OCI-LY7 (cell line): ENCODE data around the gene LRRC55.

Experiments
- EZH2phosphoT487 ChIP-seq: fragments of 200-600 bp; sonication (generic); IDR thresholded peaks from 2 replicates; pipeline ENCODE4 v1.6.1; 2018; ENCODE audit warnings: low read depth, borderline replicate concordance, mild to moderate bottlenecking, mixed run types, antibody characterized with exemption, low read length, moderate library complexity, mixed read lengths
- TF ChIP-seq, protein P1 (sequence below): fragments of 200-600 bp; sonication (generic); conservative IDR thresholded peaks from 2 replicates; pipeline ENCODE4 v1.5.1; 2014; ENCODE audit warnings: mild to moderate bottlenecking, antibody characterized with exemption, low read length, moderate library complexity, mixed read lengths

DNA sequence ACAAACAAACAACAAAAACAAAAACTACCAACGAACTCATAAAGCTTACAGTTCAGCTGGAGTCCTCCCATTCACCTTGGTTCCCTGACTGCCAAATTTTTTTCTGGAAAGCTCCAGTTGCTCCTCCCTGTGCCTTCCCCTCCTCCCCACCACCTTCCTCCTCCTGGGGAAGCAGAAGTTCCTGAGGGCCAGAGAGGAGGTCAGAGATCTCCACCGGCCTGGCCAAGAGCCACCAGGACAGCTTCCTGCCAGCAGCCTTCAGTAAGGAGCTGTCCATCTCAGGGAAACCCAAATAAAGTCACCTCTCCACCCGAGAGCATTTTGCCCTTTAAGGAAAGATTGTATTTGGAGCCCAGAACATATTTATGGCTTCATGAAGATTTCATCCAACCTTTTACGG lies 35.3 kb downstream of the LRRC55 start:
- TF ChIP-seq, protein P1, sequence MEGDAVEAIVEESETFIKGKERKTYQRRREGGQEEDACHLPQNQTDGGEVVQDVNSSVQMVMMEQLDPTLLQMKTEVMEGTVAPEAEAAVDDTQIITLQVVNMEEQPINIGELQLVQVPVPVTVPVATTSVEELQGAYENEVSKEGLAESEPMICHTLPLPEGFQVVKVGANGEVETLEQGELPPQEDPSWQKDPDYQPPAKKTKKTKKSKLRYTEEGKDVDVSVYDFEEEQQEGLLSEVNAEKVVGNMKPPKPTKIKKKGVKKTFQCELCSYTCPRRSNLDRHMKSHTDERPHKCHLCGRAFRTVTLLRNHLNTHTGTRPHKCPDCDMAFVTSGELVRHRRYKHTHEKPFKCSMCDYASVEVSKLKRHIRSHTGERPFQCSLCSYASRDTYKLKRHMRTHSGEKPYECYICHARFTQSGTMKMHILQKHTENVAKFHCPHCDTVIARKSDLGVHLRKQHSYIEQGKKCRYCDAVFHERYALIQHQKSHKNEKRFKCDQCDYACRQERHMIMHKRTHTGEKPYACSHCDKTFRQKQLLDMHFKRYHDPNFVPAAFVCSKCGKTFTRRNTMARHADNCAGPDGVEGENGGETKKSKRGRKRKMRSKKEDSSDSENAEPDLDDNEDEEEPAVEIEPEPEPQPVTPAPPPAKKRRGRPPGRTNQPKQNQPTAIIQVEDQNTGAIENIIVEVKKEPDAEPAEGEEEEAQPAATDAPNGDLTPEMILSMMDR: no peak
- no peak for TF ChIP-seq EZH2phosphoT487
